Gastroesophageal sphincter (tissue), 4 donors: ENCODE measurements around the gene AFF3. TPM values are rescaled to one million over a fixed set of nuclear protein-coding genes. Genes with fewer than 3 reads are reported as not detected.
"Not testable (repeated sequence)": the region's sequence is repeated elsewhere in the genome, so short reads cannot be mapped to it uniquely, and the experiment has no call there.

ENCODE experiments used
- ATAC-seq: fragments of 150-250 bp; one replicate; pipeline ENCODE4 v1.9.1; 2016; ENCODE audit warnings: mild to moderate bottlenecking, moderate library complexity
- H3K27ac ChIP-seq, 4 donors: fragments of 200-600 bp; sonication (generic) in 3 of 4; 1 replicate in 3 of 4; 2 replicates in 1 of 4; pipeline ENCODE4 v1.5.1; 2016 to 2019
- H3K27me3 ChIP-seq: fragments of 200-600 bp; sonication (generic); one replicate; pipeline ENCODE4 v1.5.1; 2019
- H3K36me3 ChIP-seq, 2 donors: fragments of 200-600 bp; sonication (generic); one replicate each; pipeline ENCODE4 v1.5.1; 2019; ENCODE audit warnings: control low read depth in 1 of 2
- H3K4me1 ChIP-seq, 3 donors: fragments of 200-600 bp; sonication (generic); 1 replicate in 2 of 3; 2 replicates in 1 of 3; pipeline ENCODE4 v1.5.1; 2016 to 2019; ENCODE audit warnings: control low read depth in 2 of 3
- H3K4me3 ChIP-seq, 2 donors: fragments of 200-600 bp; sonication (generic); one replicate each; pipeline ENCODE4 v1.5.1; 2019; ENCODE audit warnings: mild to moderate bottlenecking in 1 of 2, moderate library complexity in 1 of 2
- H3K9me3 ChIP-seq, 3 donors: fragments of 200-600 bp; sonication (generic); one replicate each; pipeline ENCODE4 v1.5.1; 2017 to 2019; ENCODE audit warnings: control low read depth in 2 of 3
- EP300 ChIP-seq: sonication (generic); formaldehyde crosslinking; IDR thresholded peaks from one replicate; pipeline ENCODE4 v1.6.1; 2017; ENCODE audit warnings: antibody characterized with exemption, mild to moderate bottlenecking
- POLR2A ChIP-seq, 2 donors: fragments of 450-650 bp; IDR thresholded peaks; one replicate each; pipeline ENCODE4 v1.6.1; 2017; ENCODE audit warnings: antibody characterized with exemption in 2 of 2, mild to moderate bottlenecking in 2 of 2, moderate library complexity in 1 of 2
- POLR2AphosphoS5 ChIP-seq: sonication (generic); formaldehyde crosslinking; IDR thresholded peaks from one replicate; pipeline ENCODE4 v1.6.1; 2017; ENCODE audit warnings: antibody characterized with exemption
- WGBS, 2 donors: methylation state at CpG; one replicate each; pipeline ENCODE4 v1.1.5; 2018; ENCODE audit warnings: low coverage in 1 of 2; 5-methylcytosine and 5-hydroxymethylcytosine counted together
- total RNA-seq, 4 donors: library from RNA; depleted of rRNA; stranded (reverse); fragments of >200 nt; gene quantifications; one replicate each; pipeline ENCODE4 v1.1.0, GENCODE V29; 2016
- TF ChIP-seq, protein P1 (sequence below), 4 experiments: fragments of 200-600 bp in 2 of 4; fragments of 450-650 bp in 2 of 4; sonication (generic) in 1 of 4; IDR thresholded peaks; one replicate each; pipeline ENCODE4 v1.5.1; 2017 to 2019; ENCODE audit warnings: antibody characterized with exemption in 4 of 4, mild to moderate bottlenecking in 2 of 4, moderate library complexity in 2 of 4

AFF3 gene
- total RNA-seq, 4 donors from 2014 or later, result 15.4 to 74.8 (median 37.7) TPM

DNA sequence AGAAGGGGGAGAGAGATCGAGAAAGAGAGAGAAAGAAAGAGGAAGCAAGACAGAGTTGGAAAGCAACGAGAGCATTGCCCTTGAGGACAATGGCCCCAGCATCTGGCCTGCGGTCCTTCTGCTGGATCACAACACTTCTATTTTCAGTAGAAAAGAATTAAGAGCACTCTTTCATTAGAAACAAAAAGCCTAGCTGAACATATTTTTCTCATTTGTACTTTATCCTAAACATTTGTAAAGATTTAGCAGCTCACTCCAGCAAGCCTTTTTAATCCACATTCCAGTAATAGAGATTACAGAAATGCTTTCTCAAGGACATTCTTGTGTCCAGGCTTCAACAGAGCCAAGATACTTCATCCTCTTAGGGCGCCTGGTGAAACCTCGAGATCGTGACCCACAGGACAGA lies 31.6 kb upstream of the AFF3 start:
- H3K9me3 ChIP-seq, result no peaks in the 10 kb centered on the region
- no peaks in the 10 kb centered on the region for H3K27me3 ChIP-seq
- H3K36me3 ChIP-seq, result no peaks in the 10 kb centered on the region
- peak overlapping the region in 3 of 4 donors; percentile 10 to 33 (median 19) for H3K27ac ChIP-seq
- no peak overlapping the region for H3K4me3 ChIP-seq
- ATAC-seq, result no peak
- TF ChIP-seq POLR2AphosphoS5 (peak; percentile 55), POLR2A (IDR thresholded peaks at IDR 0.05) (no peak)
- H3K4me1 ChIP-seq, result peaks cover 0 to 9% (median 4%) of the 10 kb centered on the region in 3 donors
- 37 to 38% methylated on average over 6 of the region's 6 CpGs for WGBS, 2 donors

DNA sequence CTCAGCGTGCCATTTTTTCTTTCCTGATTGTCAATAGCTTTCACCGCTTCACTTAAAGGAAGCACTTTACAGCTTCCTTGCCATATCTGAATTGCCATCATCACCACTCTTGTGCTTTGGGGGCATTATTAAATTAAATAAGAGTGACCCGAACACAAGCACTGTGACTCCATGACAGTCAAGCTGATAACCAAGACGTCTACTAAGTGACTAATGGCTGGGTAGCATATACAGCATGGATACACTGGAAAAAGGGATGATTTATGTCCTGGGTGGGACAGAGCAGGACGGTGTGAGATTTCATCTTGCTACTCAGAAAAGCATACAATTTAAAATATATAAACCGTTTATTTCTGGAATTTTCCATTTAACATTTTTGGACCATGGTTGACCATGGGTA lies 24.3 kb upstream of the AFF3 start:
- no peak overlapping the region for H3K27ac ChIP-seq
- H3K4me1 ChIP-seq, result no peaks in the 10 kb centered on the region
- WGBS, 2 donors, result 60 to 96% methylated on average over 4 to 6 of the region's 6 CpGs
- no peaks in the 10 kb centered on the region for H3K9me3 ChIP-seq
- H3K4me3 ChIP-seq, result no peak overlapping the region
- no peak for TF ChIP-seq POLR2A (IDR thresholded peaks at IDR 0.05)
- no peak for TF ChIP-seq EP300
- TF ChIP-seq POLR2AphosphoS5, result no peak
- TF ChIP-seq, protein P1, sequence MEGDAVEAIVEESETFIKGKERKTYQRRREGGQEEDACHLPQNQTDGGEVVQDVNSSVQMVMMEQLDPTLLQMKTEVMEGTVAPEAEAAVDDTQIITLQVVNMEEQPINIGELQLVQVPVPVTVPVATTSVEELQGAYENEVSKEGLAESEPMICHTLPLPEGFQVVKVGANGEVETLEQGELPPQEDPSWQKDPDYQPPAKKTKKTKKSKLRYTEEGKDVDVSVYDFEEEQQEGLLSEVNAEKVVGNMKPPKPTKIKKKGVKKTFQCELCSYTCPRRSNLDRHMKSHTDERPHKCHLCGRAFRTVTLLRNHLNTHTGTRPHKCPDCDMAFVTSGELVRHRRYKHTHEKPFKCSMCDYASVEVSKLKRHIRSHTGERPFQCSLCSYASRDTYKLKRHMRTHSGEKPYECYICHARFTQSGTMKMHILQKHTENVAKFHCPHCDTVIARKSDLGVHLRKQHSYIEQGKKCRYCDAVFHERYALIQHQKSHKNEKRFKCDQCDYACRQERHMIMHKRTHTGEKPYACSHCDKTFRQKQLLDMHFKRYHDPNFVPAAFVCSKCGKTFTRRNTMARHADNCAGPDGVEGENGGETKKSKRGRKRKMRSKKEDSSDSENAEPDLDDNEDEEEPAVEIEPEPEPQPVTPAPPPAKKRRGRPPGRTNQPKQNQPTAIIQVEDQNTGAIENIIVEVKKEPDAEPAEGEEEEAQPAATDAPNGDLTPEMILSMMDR (IDR thresholded peaks at IDR 0.05), result no peak
- H3K27me3 ChIP-seq, result no peaks in the 10 kb centered on the region
- no peaks in the 10 kb centered on the region for H3K36me3 ChIP-seq
- no peak for ATAC-seq

DNA sequence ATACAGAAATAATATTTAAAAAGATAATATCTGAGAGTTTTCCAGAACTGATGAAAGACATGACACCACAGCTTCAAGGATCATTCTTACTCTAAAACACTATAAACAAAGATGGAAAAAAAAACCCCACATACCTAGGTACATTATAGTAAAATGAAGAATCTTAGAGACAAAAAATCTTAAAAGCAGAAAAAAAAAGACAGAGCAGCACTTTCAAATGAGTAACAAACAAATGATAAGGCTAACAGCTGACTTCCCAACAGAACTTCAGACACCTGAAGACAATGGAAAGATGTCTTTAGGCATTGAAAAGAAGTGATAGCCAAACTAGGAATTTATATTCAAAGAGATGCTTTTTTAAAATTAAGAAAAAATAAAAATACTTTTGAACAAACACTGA lies 21.2 kb upstream of the AFF3 start:
- Histone ChIP-seq H3K27me3 (no peaks in the 10 kb centered on the region), H3K9me3 (no peaks in the 10 kb centered on the region), H3K36me3 (no peaks in the 10 kb centered on the region), H3K4me1 (no peaks in the 10 kb centered on the region), H3K4me3 (no peak overlapping the region), H3K27ac (no peak overlapping the region)
- no peak for ATAC-seq
- TF ChIP-seq POLR2A (IDR thresholded peaks at IDR 0.05) (no peak), EP300 (no peak), POLR2AphosphoS5 (no peak)
- TF ChIP-seq, protein P1 (IDR thresholded peaks at IDR 0.05), result no peak

DNA sequence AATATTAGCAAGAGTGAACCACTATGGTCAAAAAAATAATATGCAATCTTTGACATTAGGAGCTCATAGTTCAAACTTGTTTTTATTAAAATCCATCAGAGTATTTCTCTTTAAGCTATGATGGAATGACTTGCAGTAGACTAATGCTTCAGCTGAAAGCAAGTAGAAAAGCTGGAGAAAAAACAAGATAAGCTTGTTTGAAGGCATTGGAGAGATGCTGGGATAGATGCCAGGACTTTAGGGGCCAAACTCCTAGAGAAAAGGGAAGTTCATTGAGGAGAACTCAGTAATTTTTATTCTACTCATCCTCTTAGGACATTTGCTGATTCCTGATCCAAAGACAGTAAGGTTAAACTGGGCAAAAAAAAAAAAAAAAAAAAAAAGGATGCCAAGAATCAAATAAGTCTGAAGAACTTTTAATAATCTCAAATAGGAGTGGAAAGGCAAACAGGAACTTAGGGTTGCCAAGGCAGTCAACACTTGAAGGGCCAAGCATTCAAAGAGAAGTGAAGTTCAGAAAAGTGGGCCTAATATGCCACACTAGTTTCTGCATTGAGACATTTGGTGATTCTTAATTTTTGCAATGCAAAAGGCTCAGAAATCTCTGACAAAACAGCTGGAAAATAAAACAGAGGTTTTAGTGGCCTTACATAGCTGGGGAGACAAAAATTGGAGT lies 19.7 kb upstream of the AFF3 start:
- Histone ChIP-seq H3K4me1 (no peaks in the 10 kb centered on the region), H3K36me3 (no peaks in the 10 kb centered on the region), H3K27ac (no peak overlapping the region), H3K9me3 (no peaks in the 10 kb centered on the region), H3K27me3 (no peaks in the 10 kb centered on the region), H3K4me3 (no peak overlapping the region)
- ATAC-seq, result no peak
- TF ChIP-seq, protein P1 (IDR thresholded peaks at IDR 0.05), result no peak
- no peak for TF ChIP-seq POLR2A (IDR thresholded peaks at IDR 0.05)
- TF ChIP-seq EP300, result no peak
- TF ChIP-seq POLR2AphosphoS5, result no peak

DNA sequence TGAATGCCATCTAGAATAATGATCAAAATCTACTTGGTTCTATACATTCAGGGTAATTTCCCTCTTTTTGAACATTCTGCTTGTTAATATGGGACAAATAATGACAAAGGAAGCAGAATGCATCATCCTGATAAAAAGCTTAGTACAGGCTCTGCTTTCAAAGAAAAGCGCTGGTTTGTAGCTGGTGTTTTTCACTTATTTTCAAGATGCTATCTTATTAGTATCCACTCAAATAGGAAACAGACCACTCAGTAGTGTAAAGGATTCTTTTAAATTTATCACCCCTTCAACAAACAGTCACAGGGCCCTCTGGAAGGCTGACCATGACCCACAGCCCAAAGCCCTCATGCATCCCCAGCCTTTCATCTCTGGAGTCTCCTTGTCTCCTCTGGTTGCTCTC lies 18.0 kb upstream of the AFF3 start:
- no peaks in the 10 kb centered on the region for H3K36me3 ChIP-seq
- no peak for ATAC-seq
- WGBS, 2 donors, result 100% methylated on average over 1 of the region's 1 CpG
- no peak overlapping the region for H3K27ac ChIP-seq
- TF ChIP-seq POLR2A (IDR thresholded peaks at IDR 0.05) (no peak), EP300 (no peak), POLR2AphosphoS5 (no peak)
- TF ChIP-seq, protein P1 (IDR thresholded peaks at IDR 0.05), result no peak
- H3K4me3 ChIP-seq, result no peak overlapping the region
- H3K9me3 ChIP-seq, result no peaks in the 10 kb centered on the region
- no peaks in the 10 kb centered on the region for H3K27me3 ChIP-seq
- no peaks in the 10 kb centered on the region for H3K4me1 ChIP-seq

DNA sequence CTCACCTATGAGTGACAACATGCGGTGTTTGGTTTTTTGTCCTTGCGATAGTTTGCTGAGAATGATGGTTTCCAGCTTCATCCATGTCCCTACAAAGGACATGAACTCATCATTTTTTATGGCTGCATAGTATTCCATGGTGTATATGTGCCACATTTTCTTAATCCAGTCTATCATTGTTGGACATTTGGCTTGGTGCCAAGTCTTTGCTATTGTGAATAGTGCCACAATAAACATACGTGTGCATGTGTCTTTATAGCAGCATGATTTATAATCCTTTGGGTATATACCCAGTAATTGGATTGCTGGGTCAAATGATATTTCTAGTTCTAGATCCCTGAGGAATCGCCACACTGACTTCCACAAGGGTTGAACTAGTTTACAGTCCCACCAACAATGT lies 9.4 kb upstream of the AFF3 start:
- not testable (repeated sequence) for ATAC-seq, H3K27me3 ChIP-seq, H3K4me3 ChIP-seq, H3K4me1 ChIP-seq, H3K36me3 ChIP-seq, H3K9me3 ChIP-seq, H3K27ac ChIP-seq
- 72 to 89% methylated on average over 2 of the region's 4 CpGs for WGBS, 2 donors
